SK-N-SH (cell line): Measurements from ENCODE around the gene SLFN12. TPM values are rescaled to one million over a fixed set of nuclear protein-coding genes. Genes with fewer than 3 reads are reported as not detected.

ENCODE experiments used
- CTCF ChIA-PET: fragments of 300-600, 350-600 bp; formaldehyde crosslinking; extraction: SDS; loops from one replicate; lab custom pipeline; 2021; lab: Yijun Ruan, JAX
- POLR2A ChIA-PET: fragments of 350-600 bp; sonication (Branson Sonifier 250); formaldehyde crosslinking; extraction: SDS; loops from one replicate; lab custom pipeline; 2020; ENCODE audit warnings: antibody characterized with exemption, inconsistent platforms; lab: Yijun Ruan, JAX
- DNase-seq: peaks from one replicate; pipeline ENCODE4 v3.0.0; 2012
- H2AFZ ChIP-seq: fragments of 200-600 bp; sonication (generic); 2 replicates; pipeline ENCODE4 v1.8.1; 2016; ENCODE audit warnings: antibody characterized with exemption, mild to moderate bottlenecking, low read depth
- H3F3A ChIP-seq: fragments of 200-600 bp; sonication (generic); replicated peaks from 2 replicates; pipeline ENCODE3; 2016; ENCODE audit warnings: antibody characterized with exemption, mild to moderate bottlenecking; ENCODE audit not compliant: insufficient read depth
- H3K27ac ChIP-seq, 2 experiments: fragments of 200-500 bp in 1 of 2; fragments of 200-600 bp in 1 of 2; sonication (Bioruptor generic) in 1 of 2; sonication (generic), shearing (Covaris generic) in 1 of 2; 2 replicates each; pipeline versions ENCODE4 v1.5.1 to v1.6.1; 2014 to 2016; ENCODE audit warnings: low read depth in 2 of 2, inconsistent platforms in 1 of 2, low read length in 1 of 2, mild to moderate bottlenecking in 1 of 2, mixed read lengths in 1 of 2
- H3K27me3 ChIP-seq: fragments of 200-600 bp; sonication (generic), shearing (Covaris generic); 2 replicates; pipeline ENCODE4 v1.6.1; 2016; ENCODE audit warnings: mixed run types; ENCODE audit not compliant: insufficient read depth
- H3K36me3 ChIP-seq, 2 experiments: fragments of 200-500 bp in 1 of 2; fragments of 200-600 bp in 1 of 2; sonication (Bioruptor generic) in 1 of 2; sonication (generic) in 1 of 2; replicated peaks in 1 of 2; 2 replicates each; pipeline versions ENCODE3 to v1.5.1; 2014 to 2016; ENCODE audit warnings: low read length in 1 of 2, mild to moderate bottlenecking in 1 of 2; ENCODE audit not compliant: insufficient read depth in 2 of 2, control insufficient read depth in 1 of 2
- H3K4me1 ChIP-seq, 2 experiments: fragments of 200-500 bp in 1 of 2; fragments of 200-600 bp in 1 of 2; sonication (Bioruptor generic) in 1 of 2; sonication (generic), shearing (Covaris generic) in 1 of 2; 2 replicates each; pipeline versions ENCODE4 v1.5.1 to v1.6.1; 2014 to 2016; ENCODE audit warnings: low read depth in 1 of 2, low read length in 1 of 2, mixed run types in 1 of 2; ENCODE audit not compliant: insufficient read depth in 2 of 2, control insufficient read depth in 1 of 2
- H3K4me2 ChIP-seq: fragments of 200-600 bp; sonication (generic), shearing (Covaris generic); 2 replicates; pipeline ENCODE4 v1.6.1; 2017; ENCODE audit warnings: mixed run types
- H3K4me3 ChIP-seq, 2 experiments: fragments of 200-500 bp in 1 of 2; fragments of 200-600 bp in 1 of 2; sonication (Bioruptor generic) in 1 of 2; sonication (generic), shearing (Covaris generic) in 1 of 2; 2 replicates each; pipeline versions ENCODE4 v1.5.1 to v1.8.1; 2014 to 2016; ENCODE audit warnings: low read depth in 2 of 2, inconsistent platforms in 1 of 2, low read length in 1 of 2, mild to moderate bottlenecking in 1 of 2, mixed read lengths in 1 of 2, moderate library complexity in 1 of 2
- H3K79me2 ChIP-seq: fragments of 200-600 bp; sonication (generic); 2 replicates; pipeline ENCODE4 v1.8.1; 2017; ENCODE audit warnings: mild to moderate bottlenecking; ENCODE audit not compliant: insufficient read depth
- H3K9ac ChIP-seq: fragments of 200-600 bp; sonication (generic); 2 replicates; pipeline ENCODE4 v1.6.1; 2017; ENCODE audit warnings: mixed run types
- H3K9me2 ChIP-seq: fragments of 200-600 bp; sonication (generic); 2 replicates; pipeline ENCODE4 v1.6.1; 2017; ENCODE audit warnings: mixed run types
- H3K9me3 ChIP-seq: fragments of 200-600 bp; sonication (generic); 2 replicates; pipeline ENCODE4 v1.6.1; 2017; ENCODE audit warnings: mixed run types, mild to moderate bottlenecking, moderate library complexity
- H4K20me1 ChIP-seq: fragments of 200-600 bp; sonication (generic); 2 replicates; pipeline ENCODE4 v1.6.1; 2017; ENCODE audit warnings: mild to moderate bottlenecking, mixed run types; ENCODE audit not compliant: insufficient read depth
- CHD2 ChIP-seq: fragments of 150-350 bp; IDR thresholded peaks from 2 replicates; pipeline ENCODE4 v1.6.1; 2018; ENCODE audit warnings: low read length; ENCODE audit not compliant: partially characterized antibody
- ELF1 ChIP-seq: IDR thresholded peaks from 2 replicates; pipeline ENCODE4 v1.4.0; 2012
- EP300 ChIP-seq, 2 experiments: IDR thresholded peaks; 2 replicates each; pipeline versions ENCODE4 v1.4.0 to v1.6.1; 2012; ENCODE audit warnings: borderline replicate concordance in 1 of 2, low read depth in 1 of 2, low read length in 1 of 2
- EZH2phosphoT487 ChIP-seq: fragments of 200-600 bp; sonication (generic); IDR thresholded peaks from 2 replicates; pipeline ENCODE4 v1.6.1; 2017; ENCODE audit warnings: low read depth, mixed run types, mild to moderate bottlenecking, antibody characterized with exemption, moderate library complexity, borderline replicate concordance
- FOSL2 ChIP-seq: IDR thresholded peaks from 2 replicates; pipeline ENCODE4 v1.4.0; 2012; ENCODE audit warnings: low read depth, mild to moderate bottlenecking, moderate library complexity, borderline replicate concordance
- FOXJ3 ChIP-seq: sonication (generic); formaldehyde crosslinking; IDR thresholded peaks from 2 replicates; pipeline ENCODE4 v1.5.1; 2020; ENCODE audit warnings: mild to moderate bottlenecking, missing genetic modification reagents
- FOXM1 ChIP-seq: IDR thresholded peaks from 2 replicates; pipeline ENCODE4 v1.4.0; 2012; ENCODE audit warnings: low read depth, mild to moderate bottlenecking
- GABPA ChIP-seq: IDR thresholded peaks from 2 replicates; pipeline ENCODE4 v1.4.0; 2012; ENCODE audit warnings: low read depth, mild to moderate bottlenecking
- JUND ChIP-seq: IDR thresholded peaks from 2 replicates; pipeline ENCODE4 v1.4.0; 2012
- MAX ChIP-seq: IDR thresholded peaks from 2 replicates; pipeline ENCODE4 v1.4.0; 2012; ENCODE audit warnings: low read depth
- MEF2A ChIP-seq: IDR thresholded peaks from 2 replicates; pipeline ENCODE4 v1.4.0; 2012; ENCODE audit warnings: low read depth, borderline replicate concordance
- NRF1 ChIP-seq: IDR thresholded peaks from 2 replicates; pipeline ENCODE4 v1.6.1; 2012; ENCODE audit warnings: low read depth, mild to moderate bottlenecking, low read length
- PBX3 ChIP-seq: IDR thresholded peaks from 2 replicates; pipeline ENCODE4; 2012
- POLR2AphosphoS5 ChIP-seq: IDR thresholded peaks from 2 replicates; pipeline ENCODE4 v1.6.1; 2012; ENCODE audit warnings: low read depth, low read length
- RFX5 ChIP-seq: IDR thresholded peaks from 2 replicates; pipeline ENCODE4 v1.6.1; 2012; ENCODE audit warnings: mild to moderate bottlenecking, improper control_type of control experiment, low read length
- RXRA ChIP-seq: IDR thresholded peaks from 2 replicates; pipeline ENCODE4 v1.4.0; 2012; ENCODE audit warnings: low read depth, mild to moderate bottlenecking, borderline replicate concordance
- TAF1 ChIP-seq: IDR thresholded peaks from 2 replicates; pipeline ENCODE4 v1.6.1; 2012; ENCODE audit warnings: low read depth, mild to moderate bottlenecking, low read length, moderate library complexity, borderline replicate concordance
- TCF12 ChIP-seq: IDR thresholded peaks from 2 replicates; pipeline ENCODE4 v1.4.0; 2012
- TEAD4 ChIP-seq: IDR thresholded peaks from 2 replicates; pipeline ENCODE4 v1.4.0; 2012; ENCODE audit warnings: mild to moderate bottlenecking, borderline replicate concordance; ENCODE audit not compliant: insufficient read depth
- USF2 ChIP-seq: fragments of 150-350 bp; IDR thresholded peaks from 2 replicates; pipeline ENCODE4 v1.6.1; 2017; ENCODE audit warnings: antibody characterized with exemption, low read length, low read depth, borderline replicate concordance
- ZBTB33 ChIP-seq: IDR thresholded peaks from 2 replicates; pipeline ENCODE4 v1.4.0; 2012; ENCODE audit warnings: low read depth, borderline replicate concordance
- WGBS: methylation state at CpG from one replicate; pipeline ENCODE4 v1.1.6; 2017; ENCODE audit warnings: low lambda C conversion rate; 5-methylcytosine and 5-hydroxymethylcytosine counted together
- polyA plus RNA-seq, 3 experiments: library from polyadenylated mRNA; depleted of rRNA; stranded (reverse); fragments of >200 nt; gene quantifications; 2 replicates each; pipeline ENCODE4 v1.2.3, GENCODE V29; 2012

SLFN12 gene
- polyA plus RNA-seq, 1 of the 3 experiments (the other 2 are of a cell fraction) = 5.6 TPM

- 2% methylated on average over 21 of the region's 22 CpGs for WGBS
- Histone ChIP-seq H2AFZ (peak within 1 kb of the TSS; percentile 83), H3K9ac (no peak within 1 kb of the TSS), H3K27ac (no peak within 1 kb of the TSS), H3K36me3 (no peaks in the 10 kb centered on the region), H3K4me3 (peak within 1 kb of the TSS; percentile 44 to 66), H3F3A (peaks cover 4% of the 10 kb centered on the region), H3K27me3 (peaks cover 47% of the 10 kb centered on the region; the same call in 1 of the 2 replicates), H4K20me1 (no peaks in the 10 kb centered on the region), H3K4me2 (peak within 1 kb of the TSS; percentile 89), H3K9me3 (no peaks in the 10 kb centered on the region)
- DNase-seq = peak; percentile 12
- CTCF ChIA-PET = no interaction called here
- TF ChIP-seq RXRA = no peak
- TF ChIP-seq, all 33 proteins: peak for 0
- Histone ChIP-seq H3K4me1 (peaks cover 0 to 3% of the 10 kb centered on the region in 2 experiments; a peak in 2 of 4 replicates), H3K79me2 (no peaks in the 10 kb centered on the region), H3K9me2 (no peaks in the 10 kb centered on the region)
- POLR2A ChIA-PET = no interaction called here
Measured at GRCh38 chr17:35373534-35373983, 58.7 kb downstream of the SLFN12 start, which contains the start of gene SLFN11. Gene SLFN11, minus strand, starts transcription at chr17:35373621. Its CDS starts 9,814 bp downstream, at chr17:35363807.

- Histone ChIP-seq H3K79me2 (no peaks in the 10 kb centered on the region), H3F3A (peaks cover 4% of the 10 kb centered on the region), H3K27me3 (peaks cover 47% of the 10 kb centered on the region; the same call in 1 of the 2 replicates), H3K9me3 (no peaks in the 10 kb centered on the region), H3K4me1 (peaks cover 0 to 3% of the 10 kb centered on the region in 2 experiments; a peak in 2 of 4 replicates), H3K4me3 (no peak overlapping the region), H3K36me3 (no peaks in the 10 kb centered on the region), H3K9ac (no peak overlapping the region), H3K9me2 (no peaks in the 10 kb centered on the region), H2AFZ (peak overlapping the region; percentile 83; the same call in 1 of the 2 replicates), H4K20me1 (no peaks in the 10 kb centered on the region), H3K4me2 (peak overlapping the region; percentile 89; the same call in 1 of the 2 replicates), H3K27ac (no peak overlapping the region)
- TF ChIP-seq GABPA (no peak), EP300 (IDR thresholded peaks at IDR 0.05; ENCODE audit: borderline replicate concordance in 1 of 2, low read depth in 1 of 2, low read length in 1 of 2) (no peak), TEAD4 (no peak), TAF1 (no peak), ZBTB33 (no peak), FOXM1 (no peak), JUND (no peak), CHD2 (no peak), FOSL2 (no peak), POLR2AphosphoS5 (no peak), RFX5 (no peak), ELF1 (no peak), NRF1 (no peak), FOXJ3 (CRISPR knock-in tag) (no peak), MAX (no peak), EZH2phosphoT487 (no peak), PBX3 (no peak), MEF2A (no peak), USF2 (no peak), TCF12 (no peak)
- WGBS = under 1% methylated on average over 12 of the region's 25 CpGs
- DNase-seq = peak; percentile 11
- ChIA-PET CTCF (no interaction called here), POLR2A (no interaction called here)
Measured at GRCh38 chr17:35372846-35373533, 59.3 kb downstream of the SLFN12 start.
